ENCODE measurements around the gene STK17B.

- TF ChIP-seq POLR2A (IDR thresholded peaks at IDR 0.05; ENCODE audit: low read depth, low read length) (no peak), POLR2AphosphoS5 (IDR thresholded peaks at IDR 0.05; ENCODE audit: low read depth, low read length) (no peak), TAF1 (IDR thresholded peaks at IDR 0.05; ENCODE audit: borderline replicate concordance, low read depth, low read length) (no peak)
These were observed 3.7 kb downstream of the STK17B start for GRCh38 chr2:196167666-196168065.
